NCI-H2227 treated with DMSO at 0.1 percent for 48 hours (cell line): Measurements from ENCODE around the gene FOXL3.
"Not testable (repeated sequence)": the region's sequence is repeated elsewhere in the genome, so short reads cannot be mapped to it uniquely, and the experiment has no call there.

Experiments used
- DNase-seq: peaks from one replicate; lab custom pipeline; 2025; lab: John Stamatoyannopoulos, UW

FOXL3 gene

GRCh38 chr7:289209-289755 lies 688 bp upstream of the FOXL3 start:
- DNase-seq: no peak

GRCh38 chr7:290554-291372 lies 793 bp downstream of the FOXL3 start:
- DNase-seq: no peak

GRCh38 chr7:291373-292092 lies 1.6 kb downstream of the FOXL3 start:
- no peak for DNase-seq

- no peak for DNase-seq
Observed at GRCh38 chr7:292226-292625, 2.3 kb downstream of the FOXL3 start.

GRCh38 chr7:292826-293225 lies 2.9 kb downstream of the FOXL3 start:
- no peak for DNase-seq

GRCh38 chr7:293681-294439 lies 3.9 kb downstream of the FOXL3 start:
- no peak for DNase-seq

GRCh38 chr7:294440-295154 lies 4.6 kb downstream of the FOXL3 start:
- DNase-seq: no peak

- no peak for DNase-seq
Observed at GRCh38 chr7:295155-296154, 5.5 kb downstream of the FOXL3 start.

- no peak for DNase-seq
Observed at GRCh38 chr7:296373-296945, 6.5 kb downstream of the FOXL3 start.

- DNase-seq: not testable (repeated sequence)
Observed at GRCh38 chr7:297141-297540, 7.2 kb downstream of the FOXL3 start.

GRCh38 chr7:297611-298374 lies 7.8 kb downstream of the FOXL3 start:
- no peak for DNase-seq

GRCh38 chr7:298375-298702 lies 8.4 kb downstream of the FOXL3 start:
- DNase-seq: no peak

- DNase-seq: no peak
Observed at GRCh38 chr7:298743-299142, 8.8 kb downstream of the FOXL3 start.

GRCh38 chr7:299169-299568 lies 9.2 kb downstream of the FOXL3 start:
- no peak for DNase-seq

GRCh38 chr7:299628-300027 lies 9.7 kb downstream of the FOXL3 start:
- DNase-seq: no peak

- DNase-seq: no peak
Observed at GRCh38 chr7:300048-300447, 10.1 kb downstream of the FOXL3 start.

GRCh38 chr7:300546-301290 lies 10.7 kb downstream of the FOXL3 start:
- DNase-seq: no peak

GRCh38 chr7:301291-302053 lies 11.5 kb downstream of the FOXL3 start:
- no peak for DNase-seq
